ENCODE results near the gene APBB1.
"Not testable (repeated sequence)": the region's sequence is repeated elsewhere in the genome, so short reads cannot be mapped to it uniquely, and the experiment has no call there.

APBB1 gene

DNA sequence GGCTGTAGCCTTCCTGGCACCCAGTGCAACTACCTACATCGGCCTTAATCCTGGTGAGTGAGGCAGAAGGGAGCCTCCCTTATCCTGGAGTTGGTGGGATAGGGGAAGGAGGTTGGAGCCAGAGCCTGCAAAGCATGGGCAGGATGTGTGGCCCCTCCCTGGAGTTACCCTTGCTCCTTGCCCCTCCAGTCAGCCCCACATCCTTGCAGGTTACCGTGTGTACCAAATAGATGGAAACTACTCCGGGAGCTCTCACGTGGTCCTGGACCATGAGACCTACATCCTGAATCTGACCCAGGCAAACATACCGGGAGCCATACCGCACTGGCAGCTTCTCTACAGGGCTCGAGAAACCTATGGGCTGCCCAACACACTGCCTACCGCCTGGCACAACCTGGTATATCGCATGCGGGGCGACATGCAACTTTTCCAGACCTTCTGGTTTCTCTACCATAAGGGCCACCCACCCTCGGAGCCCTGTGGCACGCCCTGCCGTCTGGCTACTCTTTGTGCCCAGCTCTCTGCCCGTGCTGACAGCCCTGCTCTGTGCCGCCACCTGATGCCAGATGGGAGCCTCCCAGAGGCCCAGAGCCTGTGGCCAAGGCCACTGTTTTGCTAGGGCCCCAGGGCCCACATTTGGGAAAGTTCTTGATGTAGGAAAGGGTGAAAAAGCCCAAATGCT, 24.8 kb downstream of the APBB1 start:
- in situ Hi-C loops (cut with HindIII; ENCODE audit: low sequenced_read_pairs), result no loop called here

GRCh38 chr11:6392251-6392650, 26.6 kb downstream of the APBB1 start:
- in situ Hi-C loops (cut with HindIII; ENCODE audit: low sequenced_read_pairs), result not testable (repeated sequence)

- in situ Hi-C loops (cut with HindIII; ENCODE audit: low sequenced_read_pairs), result no loop called here
Observed at GRCh38 chr11:6391537-6392134, 27.3 kb downstream of the APBB1 start.

DNA sequence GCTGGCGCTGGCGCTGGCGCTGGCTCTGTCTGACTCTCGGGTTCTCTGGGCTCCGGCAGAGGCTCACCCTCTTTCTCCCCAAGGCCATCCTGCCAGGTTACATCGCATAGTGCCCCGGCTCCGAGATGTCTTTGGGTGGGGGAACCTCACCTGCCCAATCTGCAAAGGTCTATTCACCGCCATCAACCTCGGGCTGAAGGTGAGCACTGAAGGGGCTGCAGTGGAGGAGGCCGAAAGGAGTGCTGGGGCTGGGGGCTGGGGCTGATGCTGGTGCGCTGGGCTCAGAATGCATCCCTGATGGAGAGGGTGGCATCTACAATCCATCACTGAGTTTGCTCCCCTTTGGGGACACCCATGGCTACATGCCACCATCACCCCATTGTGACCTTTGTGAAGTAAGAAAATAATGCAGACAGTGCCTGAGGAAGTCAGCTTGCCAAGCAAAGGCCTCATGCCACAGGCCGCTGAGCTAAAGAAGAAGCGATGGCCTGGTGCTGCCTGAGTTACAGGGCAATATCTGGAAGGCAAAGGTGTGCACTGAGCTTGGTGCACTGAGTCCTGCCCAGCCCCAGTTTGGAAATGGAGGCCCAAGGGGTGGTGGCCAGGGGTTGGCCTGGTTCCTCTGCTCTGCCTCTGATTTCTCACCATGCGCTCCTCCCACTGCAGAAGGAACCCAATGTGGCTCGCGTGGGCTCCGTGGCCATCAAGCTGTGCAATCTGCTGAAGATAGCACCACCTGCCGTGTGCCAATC, 28.0 kb downstream of the APBB1 start:
- in situ Hi-C loops (cut with HindIII; ENCODE audit: low sequenced_read_pairs), result no loop called here

GRCh38 chr11:6389905-6390717, 28.8 kb downstream of the APBB1 start, which contains the start of gene SMPD1:
Gene SMPD1 (plus strand): TSS chr11:6390474. CDS start chr11:6390599, 125 bp downstream.
- in situ Hi-C loops (cut with HindIII; ENCODE audit: low sequenced_read_pairs), result loop anchor here (5.0 kb wide), 1 partner anchor 52 kb away; the partner anchor contains the start of gene HPX

DNA sequence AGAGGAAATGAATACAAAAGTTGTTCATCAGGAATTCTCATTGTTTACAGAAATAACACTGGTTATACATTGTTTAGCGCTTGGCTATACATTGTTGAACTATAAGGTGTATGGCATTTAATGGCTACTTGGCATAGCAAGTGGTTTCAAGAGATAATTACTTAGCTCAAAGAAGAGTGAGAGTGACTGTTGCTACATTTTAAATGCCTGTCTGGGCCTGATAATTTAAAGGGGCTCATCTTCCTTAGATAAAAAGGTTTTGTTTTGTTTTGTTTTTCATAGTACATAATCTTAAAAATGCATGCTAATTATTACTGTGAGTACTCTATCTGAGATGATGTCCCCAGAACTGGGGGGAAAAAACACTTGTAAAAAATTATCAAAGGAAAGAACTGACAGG, 30.1 kb downstream of the APBB1 start:
- in situ Hi-C loops (cut with HindIII; ENCODE audit: low sequenced_read_pairs), result loop anchor here (5.0 kb wide), 1 partner anchor 54 kb away; the partner anchor contains the start of gene HPX

DNA sequence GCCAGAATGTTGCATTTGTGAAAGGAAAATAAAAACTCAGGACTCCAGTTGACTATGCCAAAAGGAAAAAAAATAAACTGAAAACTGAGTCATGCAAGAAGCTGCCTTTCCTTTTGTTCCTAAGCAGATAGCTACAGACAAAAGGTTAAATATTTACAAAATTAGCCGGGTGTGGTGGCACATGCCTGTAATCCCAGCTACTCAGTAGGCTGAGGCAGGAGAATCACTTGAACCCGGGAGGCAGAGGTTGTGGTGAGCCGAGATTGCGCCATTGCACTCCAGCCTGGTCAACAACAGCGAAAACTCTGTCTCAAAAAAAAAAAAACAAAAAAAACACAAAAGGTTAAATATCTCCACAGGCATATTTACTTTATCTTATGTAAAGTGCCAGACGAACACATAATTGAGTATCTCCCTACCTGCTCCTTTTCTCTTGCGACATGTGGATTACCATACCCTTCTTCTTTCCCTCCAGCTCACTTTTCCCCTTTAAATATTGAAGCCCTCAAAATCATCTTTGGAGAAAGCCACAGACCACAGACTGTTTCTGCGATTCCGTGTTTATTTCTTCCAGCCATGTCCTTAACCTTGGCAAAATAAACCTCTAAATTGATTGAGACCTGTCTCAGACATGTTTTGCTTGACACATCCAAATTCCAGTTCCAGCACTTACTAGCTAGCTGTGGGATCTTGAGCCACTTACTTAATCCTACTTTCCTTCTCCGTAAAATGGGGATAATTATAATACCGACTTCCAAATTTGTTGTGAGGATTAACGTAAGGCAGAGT, 30.9 kb downstream of the APBB1 start:
- in situ Hi-C loops (cut with HindIII; ENCODE audit: low sequenced_read_pairs), result loop anchor here (5.0 kb wide), 1 partner anchor 54 kb away; the partner anchor contains the start of gene HPX

DNA sequence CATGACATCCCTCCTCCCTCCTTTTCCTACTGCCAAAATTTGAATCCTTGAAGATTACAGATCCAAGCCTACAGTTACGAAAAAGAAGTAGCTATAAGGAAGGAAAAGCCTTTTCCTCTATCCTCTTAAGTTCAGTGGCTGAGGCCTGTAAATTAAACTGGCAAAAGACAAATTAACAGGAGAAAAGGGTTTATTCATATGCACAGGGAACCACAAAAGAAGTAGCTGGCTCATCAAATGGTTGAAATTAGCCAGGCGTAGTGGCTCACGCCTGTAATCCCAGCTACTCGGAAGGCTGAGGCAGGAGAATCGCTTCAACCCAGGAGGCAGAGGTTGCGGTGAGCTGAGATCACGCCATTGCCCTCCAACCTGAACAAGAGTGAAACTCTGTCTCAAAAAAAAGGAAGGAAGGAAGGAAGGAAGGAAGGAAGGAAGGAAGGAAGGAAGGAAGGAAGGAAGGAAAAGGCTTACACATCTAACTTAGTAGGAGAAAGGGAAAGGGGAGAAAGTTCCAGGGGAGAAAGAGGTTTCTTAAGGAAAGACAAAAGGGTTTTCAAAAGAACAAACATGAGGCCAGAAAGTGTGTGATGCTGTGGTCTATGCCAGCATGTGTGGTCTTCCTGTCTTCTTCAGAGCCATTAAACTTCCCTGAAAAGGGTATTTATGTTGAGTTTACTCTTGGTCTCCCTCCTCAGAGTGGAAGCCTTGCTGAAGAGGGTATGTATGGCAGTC, 33.7 kb downstream of the APBB1 start:
- in situ Hi-C loops (cut with HindIII; ENCODE audit: low sequenced_read_pairs), result loop anchor here (5.0 kb wide), 1 partner anchor 57 kb away; the partner anchor contains the start of gene HPX

DNA sequence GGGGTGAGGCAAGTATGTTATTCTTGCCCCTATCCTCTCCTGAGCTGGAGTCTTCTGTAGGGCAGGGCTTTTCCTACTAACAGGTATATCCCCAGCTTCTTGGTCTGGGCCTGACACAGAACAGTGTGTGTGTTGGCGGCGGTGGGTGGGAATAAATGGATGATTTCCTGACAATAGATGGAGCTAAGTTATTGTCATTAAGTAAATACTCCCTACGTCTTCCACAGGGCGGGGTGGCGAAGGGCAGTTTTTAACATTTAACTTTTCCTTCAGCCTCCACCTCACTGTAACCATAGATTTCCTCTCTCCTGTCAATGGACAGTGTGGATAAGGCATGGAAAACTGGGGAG, 40.3 kb downstream of the APBB1 start:
- in situ Hi-C loops (cut with HindIII; ENCODE audit: low sequenced_read_pairs), result no loop called here

DNA sequence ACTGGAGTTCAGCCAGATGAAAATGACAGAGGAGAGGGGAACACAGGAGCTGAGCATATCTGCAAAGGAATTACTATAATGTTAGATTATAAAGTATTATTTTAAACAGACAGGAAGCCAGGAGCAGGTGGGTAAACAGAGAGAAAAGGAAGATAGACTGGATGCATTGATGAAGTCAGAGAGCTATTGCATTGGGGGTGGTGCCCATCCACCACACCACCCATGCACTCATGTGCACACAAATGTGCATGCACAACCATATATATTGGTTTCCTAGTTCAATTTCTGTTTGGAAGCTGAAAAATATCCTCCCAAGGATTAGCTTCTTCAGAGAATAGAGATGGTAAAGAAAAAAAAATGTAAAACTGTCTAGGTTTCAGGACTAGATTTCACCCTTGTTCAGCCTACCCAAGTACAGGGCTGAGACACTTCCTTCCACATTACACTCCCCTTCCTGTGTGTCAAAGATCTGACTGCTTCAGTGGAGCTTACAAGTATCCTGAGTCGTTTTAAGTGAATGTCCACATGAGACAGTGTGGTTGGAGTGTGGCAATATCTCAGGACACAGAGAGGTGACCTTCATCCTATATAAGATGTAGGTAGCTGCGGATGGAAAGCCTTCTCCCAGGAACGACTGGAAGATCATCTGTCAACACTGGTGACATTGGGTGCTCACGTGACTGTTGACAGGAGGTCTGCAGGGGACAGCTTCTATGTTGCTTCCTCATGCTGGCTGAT, 40.8 kb downstream of the APBB1 start:
- in situ Hi-C loops (cut with HindIII; ENCODE audit: low sequenced_read_pairs), result no loop called here

DNA sequence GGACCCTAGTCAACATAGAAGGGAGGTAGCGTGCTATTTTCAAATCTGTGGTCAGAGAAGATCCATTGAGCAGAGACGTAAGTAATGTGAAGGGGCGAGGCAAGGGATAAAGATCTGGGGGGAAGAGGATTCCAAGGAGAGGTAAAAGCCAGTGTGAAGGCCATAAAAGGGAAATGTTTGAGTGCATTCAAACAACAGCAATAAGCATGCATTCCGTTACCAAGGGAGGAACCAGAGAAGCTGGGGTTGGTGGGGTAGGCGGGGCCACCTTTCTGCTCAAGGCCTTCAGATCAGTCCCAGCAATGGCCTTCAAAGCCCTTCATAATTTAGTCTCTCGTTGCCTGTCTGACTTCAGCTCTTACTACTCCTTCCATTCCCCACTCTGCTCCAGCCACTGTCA, 47.1 kb downstream of the APBB1 start:
- in situ Hi-C loops (cut with HindIII; ENCODE audit: low sequenced_read_pairs), result no loop called here

DNA sequence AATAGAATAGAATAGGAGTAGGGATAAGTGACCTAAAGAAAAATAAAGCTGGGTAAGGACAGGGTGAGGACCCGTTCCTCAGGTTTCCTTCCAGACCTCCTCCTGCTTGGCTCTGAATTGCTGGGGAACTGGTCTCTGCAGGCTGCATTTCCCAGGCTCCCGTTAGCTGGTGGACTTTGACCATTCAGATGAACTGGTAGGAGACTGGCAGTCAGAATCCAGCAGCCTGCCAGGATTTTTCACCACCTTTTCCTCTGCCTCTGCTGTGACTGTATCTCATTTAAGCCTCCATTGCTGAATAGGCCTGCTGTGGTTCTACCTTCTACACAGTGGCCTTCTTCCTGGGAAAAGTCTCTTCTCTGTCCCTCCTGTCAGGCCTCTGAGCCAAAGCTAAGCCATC, 53.2 kb downstream of the APBB1 start:
- in situ Hi-C loops (cut with HindIII; ENCODE audit: low sequenced_read_pairs), result no loop called here

DNA sequence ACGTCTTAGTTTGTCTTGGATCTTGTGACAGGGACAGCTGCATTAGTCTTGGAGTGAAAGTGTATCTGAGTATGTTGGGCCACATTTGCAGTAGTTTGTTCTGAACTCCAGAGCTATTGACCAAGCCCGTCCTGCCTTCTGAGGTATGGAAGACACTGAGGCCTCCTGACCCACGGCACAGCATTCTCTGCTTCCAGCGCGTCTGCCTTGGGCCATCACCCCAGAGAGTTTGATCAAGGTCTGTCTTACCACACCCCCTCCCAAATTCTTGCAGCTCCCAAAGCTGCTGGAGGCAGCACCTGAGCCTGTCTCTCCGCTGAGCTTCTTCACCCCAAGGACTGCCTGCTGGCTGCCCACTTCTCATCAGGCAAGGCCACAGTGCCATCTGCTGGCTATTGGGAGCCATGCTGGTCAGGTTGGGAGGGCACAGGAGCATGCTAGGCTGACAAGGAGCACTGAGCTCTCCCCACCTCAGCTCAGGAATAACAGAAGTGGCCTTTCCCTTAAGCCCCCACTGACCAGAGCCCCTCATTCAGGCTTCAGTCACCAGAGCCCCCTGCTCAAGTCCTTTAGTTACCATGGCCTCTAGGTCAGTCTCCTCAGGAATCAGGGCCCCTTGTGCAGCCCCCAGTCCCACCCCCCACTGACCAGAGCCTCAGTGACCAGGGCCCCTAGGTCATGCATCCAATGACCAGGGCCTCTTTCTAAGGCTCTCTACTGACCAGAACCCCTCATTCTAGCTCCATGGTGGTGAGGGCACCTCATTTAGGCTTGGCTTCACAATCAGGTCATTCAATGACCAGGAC, 55.8 kb downstream of the APBB1 start:
- in situ Hi-C loops (cut with HindIII; ENCODE audit: low sequenced_read_pairs), result no loop called here

DNA sequence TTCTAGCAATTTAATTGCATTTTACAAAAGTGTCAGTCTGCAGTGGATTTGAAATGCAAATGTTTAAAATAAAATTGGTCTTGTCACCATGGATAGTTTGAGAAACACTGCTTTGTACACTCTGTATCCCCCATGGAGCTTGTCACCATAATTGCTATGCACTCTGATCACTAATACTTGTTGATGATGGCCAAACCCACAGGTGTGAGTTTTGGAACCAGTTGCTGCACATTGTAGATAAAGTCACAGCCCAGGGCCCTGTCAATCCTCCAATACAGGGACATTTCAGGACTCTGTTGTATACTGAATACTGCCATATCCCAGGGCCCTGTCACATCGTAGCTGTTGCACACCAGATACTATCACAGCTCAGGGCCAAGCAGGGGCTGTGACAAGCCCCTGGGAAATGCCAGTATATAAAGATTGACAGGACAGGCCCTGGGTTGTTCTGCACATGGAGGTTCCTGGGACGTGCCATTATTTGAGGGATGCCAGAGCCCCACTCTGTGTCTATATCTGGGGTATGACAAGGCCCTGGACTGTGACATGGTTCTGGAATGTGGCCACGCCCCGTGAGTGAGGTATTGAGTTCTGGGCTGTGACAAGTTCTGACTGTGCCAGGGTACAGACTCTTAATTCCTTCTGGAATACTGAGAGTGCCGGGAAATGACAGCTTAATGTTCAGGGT, 56.6 kb downstream of the APBB1 start:
- in situ Hi-C loops (cut with HindIII; ENCODE audit: low sequenced_read_pairs), result no loop called here

DNA sequence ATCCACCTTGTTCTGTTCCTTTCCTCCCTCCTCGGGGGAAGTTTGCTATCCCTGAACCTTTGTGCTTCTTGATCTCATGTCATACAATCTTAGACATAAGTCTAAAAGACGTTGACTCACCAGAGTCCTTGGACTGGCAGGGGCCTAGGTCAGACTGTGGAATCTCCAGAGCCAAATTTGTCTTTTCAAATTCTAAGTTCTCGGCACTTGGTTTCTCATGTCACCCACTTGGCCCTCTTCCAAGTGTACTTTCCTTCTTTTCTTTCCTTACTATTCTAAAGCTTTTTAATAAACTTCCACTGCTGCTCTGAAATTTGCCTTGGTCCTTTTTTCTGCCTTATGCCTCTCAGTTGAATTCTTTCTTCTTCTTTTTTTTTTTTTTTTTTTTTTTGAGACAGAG, 58.7 kb downstream of the APBB1 start:
- in situ Hi-C loops (cut with HindIII; ENCODE audit: low sequenced_read_pairs), result no loop called here

GRCh38 chr11:6357222-6357621, 61.7 kb downstream of the APBB1 start:
- in situ Hi-C loops (cut with HindIII; ENCODE audit: low sequenced_read_pairs), result no loop called here

- in situ Hi-C loops (cut with HindIII; ENCODE audit: low sequenced_read_pairs), result no loop called here
Observed at GRCh38 chr11:6356503-6357055, 62.3 kb downstream of the APBB1 start.

Data from endothelial cell of hepatic sinusoid (primary cell).